Activated CD8-positive, alpha-beta memory T cell treated with anti-CD3 and anti-CD28 coated beads, Interleukin-2, amount 50 U/mL, for 1 hour (primary cell): ENCODE results near the gene EPG5.
"Not testable (repeated sequence)": the region's sequence is repeated elsewhere in the genome, so short reads cannot be mapped to it uniquely, and the experiment has no call there.

Experiments
- DNase-seq: peaks from one replicate; pipeline ENCODE4 v3.0.0-alpha.2; 2020; ENCODE audit errors: extremely low read depth

EPG5 gene

GRCh38 chr18:45839414-45840395, 127.4 kb downstream of the EPG5 start:
- DNase-seq: no peak

- no peak for DNase-seq
Observed at GRCh38 chr18:45838302-45839070, 128.6 kb downstream of the EPG5 start.

GRCh38 chr18:45837283-45838070, 129.7 kb downstream of the EPG5 start:
- no peak for DNase-seq

- no peak for DNase-seq
Observed at GRCh38 chr18:45836242-45837205, 130.6 kb downstream of the EPG5 start.

GRCh38 chr18:45835057-45835636, 132.0 kb downstream of the EPG5 start:
- DNase-seq: no peak

GRCh38 chr18:45834306-45834705, 132.8 kb downstream of the EPG5 start:
- DNase-seq: no peak

GRCh38 chr18:45833846-45834245, 133.3 kb downstream of the EPG5 start:
- DNase-seq: no peak

- no peak for DNase-seq
Observed at GRCh38 chr18:45830917-45831316, 136.2 kb downstream of the EPG5 start.

GRCh38 chr18:45829855-45830254, 137.3 kb downstream of the EPG5 start:
- no peak for DNase-seq

GRCh38 chr18:45828917-45829811, 138.0 kb downstream of the EPG5 start:
- no peak for DNase-seq

- not testable (repeated sequence) for DNase-seq
Observed at GRCh38 chr18:45826716-45827115, 140.4 kb downstream of the EPG5 start.

GRCh38 chr18:45826084-45826483, 141.0 kb downstream of the EPG5 start:
- DNase-seq: no peak

GRCh38 chr18:45825258-45826044, 141.7 kb downstream of the EPG5 start, which contains the start of gene SIGLEC15:
Gene SIGLEC15 (plus strand): TSS chr18:45825675. CDS start chr18:45825729, 54 bp downstream.
- DNase-seq: no peak

GRCh38 chr18:45821711-45822110, 145.4 kb downstream of the EPG5 start:
- DNase-seq: no peak

- DNase-seq: no peak
Observed at GRCh38 chr18:45821026-45821425, 146.1 kb downstream of the EPG5 start.

- no peak for DNase-seq
Observed at GRCh38 chr18:45820106-45820745, 146.9 kb downstream of the EPG5 start.

- DNase-seq: not testable (repeated sequence)
Observed at GRCh38 chr18:45818765-45819164, 148.4 kb downstream of the EPG5 start.

GRCh38 chr18:45817543-45817942, 149.6 kb downstream of the EPG5 start:
- no peak for DNase-seq
